Pons (tissue), 1 donor: ENCODE results near the gene PIEZO1.

Experiments
- DNase-seq: peaks from one replicate; pipeline ENCODE4 v3.0.0-alpha.2; 2016; ENCODE audit warnings: low spot score

PIEZO1 gene

GRCh38 chr16:88766975-88767374 lies 18.0 kb downstream of the PIEZO1 start:
- no peak for DNase-seq

- no peak for DNase-seq
Measured at GRCh38 chr16:88764913-88765349, 20.1 kb downstream of the PIEZO1 start.

- DNase-seq, result no peak
Measured at GRCh38 chr16:88764080-88764479, 20.9 kb downstream of the PIEZO1 start.

DNA sequence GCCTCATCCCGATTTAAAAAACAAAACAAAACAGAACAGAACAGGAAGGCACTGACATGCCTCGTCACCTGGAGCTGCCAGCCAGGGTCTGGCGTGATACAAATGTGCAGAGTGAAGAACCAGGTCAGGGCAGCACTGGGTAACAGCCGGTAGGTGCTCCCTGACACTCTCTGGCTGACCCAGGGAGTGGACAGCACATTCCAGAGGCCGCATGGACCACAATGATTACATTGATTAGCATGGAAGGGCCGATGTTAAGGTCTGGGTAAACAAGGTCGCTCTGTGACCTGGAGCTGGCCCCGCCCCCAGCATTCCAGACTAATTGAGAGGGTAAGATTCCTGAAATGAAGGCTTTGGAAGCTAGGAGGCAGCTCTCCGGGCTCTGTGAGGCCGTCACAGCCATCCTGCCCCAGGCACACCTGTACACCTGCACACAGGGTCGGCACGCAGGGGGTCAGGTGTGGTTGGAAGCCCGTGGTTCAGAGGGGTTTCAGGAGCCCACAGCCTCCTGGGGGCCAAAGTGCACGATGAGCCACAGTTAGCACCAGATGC lies 21.4 kb downstream of the PIEZO1 start:
- DNase-seq, result no peak

GRCh38 chr16:88762941-88763340 lies 22.1 kb downstream of the PIEZO1 start:
- DNase-seq, result no peak

DNA sequence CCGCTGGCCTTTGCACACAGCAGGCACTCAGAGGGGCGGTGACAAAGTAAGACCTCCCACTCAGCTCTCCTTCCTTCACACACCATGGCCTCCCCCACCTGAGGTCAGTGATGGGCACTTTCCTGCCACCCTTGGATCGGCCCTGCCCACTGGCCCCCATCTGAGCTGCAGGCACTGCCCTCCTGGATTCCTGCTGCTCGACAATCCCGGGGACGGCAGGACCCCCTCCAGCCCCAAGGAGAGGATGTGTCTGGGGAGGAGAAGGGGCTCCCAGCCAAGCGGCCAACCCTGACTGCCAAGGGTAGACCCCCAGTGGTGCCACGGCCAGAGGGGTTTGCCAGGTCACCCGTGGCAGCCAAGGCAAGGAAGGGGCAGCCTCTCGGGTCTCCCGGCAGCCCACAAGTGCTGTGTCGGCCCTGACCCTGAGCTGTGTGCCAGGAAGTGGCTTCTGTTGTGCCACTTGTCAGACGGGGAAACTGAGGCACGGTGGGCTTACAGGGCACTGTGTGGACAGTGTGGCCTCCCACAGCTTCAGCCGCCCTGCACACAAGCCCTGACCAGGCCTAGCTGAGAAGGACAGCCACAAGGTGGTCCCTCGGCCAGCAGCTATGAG lies 22.7 kb downstream of the PIEZO1 start:
- no peak for DNase-seq

DNA sequence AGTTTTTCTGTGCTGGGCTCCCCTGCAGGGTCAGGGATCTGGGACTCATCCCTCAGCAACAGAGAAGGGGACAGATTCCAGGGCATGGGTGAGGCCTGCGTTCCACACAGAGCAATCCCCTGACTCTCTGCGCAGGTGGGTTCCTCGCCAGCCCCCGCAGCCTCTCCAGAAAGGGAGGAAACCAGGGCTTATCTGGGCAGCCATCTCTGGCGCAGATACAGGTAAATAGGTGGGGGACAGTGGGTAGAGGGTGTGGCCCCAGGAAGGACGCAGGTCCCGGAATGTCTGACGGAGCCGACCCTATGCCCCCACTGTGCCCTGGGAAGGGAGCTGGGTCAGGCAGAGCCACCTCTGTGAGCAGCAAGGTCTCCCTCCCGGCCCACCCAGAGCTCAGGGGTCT lies 23.2 kb downstream of the PIEZO1 start:
- no peak for DNase-seq

DNA sequence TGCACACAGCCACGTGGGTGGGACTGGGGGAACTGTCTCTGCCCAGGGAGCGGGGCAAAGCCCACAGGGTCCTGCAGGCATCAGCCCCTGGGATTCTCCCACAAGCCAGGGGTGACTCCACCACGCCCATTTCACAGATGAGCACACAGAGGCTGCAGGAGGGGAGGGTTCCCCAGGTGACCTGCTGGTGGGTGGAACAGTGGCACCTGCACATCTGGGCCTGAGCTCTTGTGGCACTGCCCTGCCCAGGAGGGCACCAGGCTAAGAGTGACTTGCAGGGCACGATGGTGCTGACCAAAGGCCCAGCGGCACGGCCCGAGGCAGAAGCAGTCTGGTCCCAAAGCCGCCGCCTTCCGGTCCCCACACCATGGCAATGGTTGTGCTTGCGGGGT lies 23.9 kb downstream of the PIEZO1 start:
- DNase-seq, result no peak

GRCh38 chr16:88760424-88761142 lies 24.4 kb downstream of the PIEZO1 start:
- DNase-seq, result no peak

GRCh38 chr16:88759976-88760350 lies 25.1 kb downstream of the PIEZO1 start:
- no peak for DNase-seq

DNA sequence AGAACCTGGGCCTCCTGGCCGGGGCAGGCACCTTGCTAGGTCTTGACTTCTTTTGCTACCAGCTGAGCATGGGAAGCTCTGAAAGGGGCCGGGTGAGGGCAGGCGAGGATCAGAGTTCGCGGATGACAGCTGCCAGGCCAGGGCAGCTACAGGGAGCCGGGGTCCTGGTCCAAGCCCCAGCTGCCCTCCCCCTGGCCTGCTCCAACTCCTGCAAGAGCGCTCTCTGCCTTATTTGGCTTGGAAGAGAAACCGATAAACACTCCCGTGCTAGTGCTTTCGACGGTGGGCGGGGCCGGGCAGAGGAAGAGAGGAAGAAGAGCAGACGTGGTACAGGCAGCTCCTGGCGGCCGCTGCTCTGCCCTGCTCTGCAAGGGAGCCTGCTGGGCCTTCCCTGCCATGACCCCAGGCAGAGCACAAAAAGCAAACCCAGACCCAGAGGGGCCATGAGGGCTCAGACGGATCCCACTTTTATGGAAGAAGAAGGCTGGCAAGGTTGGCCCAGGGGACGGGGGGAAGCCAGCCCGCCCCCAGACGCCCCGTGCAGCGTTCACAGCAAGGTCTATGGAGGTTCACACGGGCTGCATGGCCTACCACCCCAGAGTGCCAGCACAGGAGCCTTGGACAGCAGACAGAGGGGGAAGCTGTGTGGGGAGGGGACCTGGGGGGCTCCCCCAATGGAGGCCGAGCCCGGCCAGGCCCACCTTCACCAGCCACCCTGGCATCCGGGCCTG lies 25.6 kb downstream of the PIEZO1 start:
- DNase-seq, result no peak

- no peak for DNase-seq
Measured at GRCh38 chr16:88758944-88759244, 26.1 kb downstream of the PIEZO1 start.

GRCh38 chr16:88758227-88758943 lies 26.6 kb downstream of the PIEZO1 start:
- no peak for DNase-seq

DNA sequence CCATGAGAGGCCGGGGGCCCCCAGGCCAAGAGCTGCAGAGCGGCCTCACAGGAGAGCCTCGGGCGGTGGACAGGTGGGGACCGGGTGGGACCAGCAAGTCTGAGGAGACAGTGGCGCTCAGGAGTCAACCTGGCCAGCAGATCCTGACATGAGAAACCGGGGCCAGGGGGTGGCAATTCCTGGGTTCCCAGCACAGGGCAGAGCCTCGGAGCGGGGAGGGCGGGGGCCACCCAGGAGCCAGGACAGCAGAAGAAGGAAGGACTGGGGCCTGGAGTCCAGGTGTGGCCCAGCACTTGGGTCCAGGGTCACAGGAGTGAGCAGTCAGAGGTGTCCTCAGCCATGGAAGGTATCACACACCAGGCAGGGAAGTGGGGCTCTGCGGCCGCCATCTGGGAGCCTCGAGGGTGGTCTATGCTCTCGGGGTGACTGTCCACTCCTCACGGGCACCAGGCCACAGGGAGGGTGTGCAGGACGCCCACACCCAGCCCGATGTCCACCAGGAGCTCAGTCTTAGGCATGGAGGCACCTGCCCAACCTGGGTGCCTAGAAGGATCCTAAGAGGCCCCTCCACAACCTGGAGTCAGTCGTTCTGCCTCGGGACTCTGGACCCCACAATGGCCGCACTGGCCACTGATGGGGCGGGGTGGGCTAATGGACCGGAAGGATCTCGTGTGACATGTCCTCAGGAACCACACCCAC lies 29.1 kb downstream of the PIEZO1 start:
- no peak for DNase-seq

GRCh38 chr16:88754912-88755744 lies 29.9 kb downstream of the PIEZO1 start:
- no peak for DNase-seq

GRCh38 chr16:88754109-88754911 lies 30.7 kb downstream of the PIEZO1 start:
- DNase-seq, result no peak

DNA sequence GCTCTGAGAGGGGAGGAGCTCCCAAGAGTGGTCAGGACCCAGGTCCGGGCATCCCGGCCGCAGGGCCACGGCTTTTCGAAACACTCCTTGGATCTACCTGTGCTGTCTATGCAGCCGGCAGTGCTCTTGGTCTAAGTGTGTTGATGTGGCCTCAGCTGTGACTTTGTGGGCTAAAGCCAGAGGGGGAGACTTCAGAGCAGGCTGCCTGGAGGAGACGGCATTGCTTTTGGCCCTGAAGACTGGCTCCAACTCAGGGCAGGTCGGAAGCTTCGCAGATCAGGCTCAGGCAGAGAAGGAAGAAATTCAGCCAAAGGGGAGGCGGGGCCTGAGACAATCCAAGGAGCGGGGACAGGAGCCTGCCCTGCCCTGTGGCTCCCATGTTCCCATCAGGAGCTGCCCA lies 31.4 kb downstream of the PIEZO1 start:
- no peak for DNase-seq

DNA sequence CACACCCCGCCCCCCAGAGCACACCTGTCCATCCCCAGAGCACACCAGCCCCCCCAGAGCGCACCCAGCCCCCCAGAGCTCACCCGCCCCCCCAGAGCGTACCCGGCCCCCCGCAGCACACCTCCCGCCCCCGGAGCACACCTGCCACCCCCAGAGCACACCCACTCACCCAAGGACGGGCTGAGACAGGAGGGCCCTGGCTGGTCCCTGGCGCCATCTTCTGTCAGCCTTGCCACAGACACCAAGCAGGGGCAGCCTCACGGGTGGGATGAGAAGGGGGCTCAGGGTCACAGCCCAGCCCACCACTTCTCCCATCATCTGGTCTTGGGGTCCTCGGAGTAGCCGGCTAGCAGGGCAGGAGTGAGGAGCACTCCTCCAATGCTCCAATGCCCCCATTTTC lies 31.8 kb downstream of the PIEZO1 start:
- DNase-seq, result no peak

- DNase-seq, result no peak
Measured at GRCh38 chr16:88752386-88753002, 32.5 kb downstream of the PIEZO1 start.

DNA sequence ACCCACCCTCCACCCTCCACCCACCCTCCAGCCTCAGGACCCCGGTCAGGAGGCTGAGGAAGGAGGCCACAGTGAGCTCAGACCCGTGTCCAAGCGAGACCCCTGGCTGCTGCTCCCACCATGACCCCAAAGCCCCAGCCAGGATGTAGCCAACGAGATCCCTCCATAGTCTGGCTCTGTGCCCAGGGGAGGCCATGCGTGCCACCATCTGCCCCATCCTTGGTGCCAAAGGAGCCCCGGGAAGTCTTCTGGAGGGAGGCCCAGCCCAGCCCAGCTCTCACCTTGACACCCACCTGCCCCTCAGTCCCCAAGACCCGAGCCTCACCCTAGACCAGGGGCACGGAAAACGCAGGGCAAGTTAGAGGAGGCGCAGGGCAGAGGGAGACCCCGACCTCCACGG lies 34.2 kb downstream of the PIEZO1 start:
- no peak for DNase-seq
